H1 (cell line): ENCODE results near the gene CYP27C1. TPM values are rescaled to one million over a fixed set of nuclear protein-coding genes. Genes with fewer than 3 reads are reported as not detected.

Source experiments
- CBX5 ChIP-seq: fragments of 300-800, 300-1000 bp; sonication (generic); IDR thresholded peaks from 2 replicates; pipeline ENCODE4 v1.7.1; 2016; ENCODE audit warnings: antibody characterized with exemption, low read length, low read depth
- CHD2 ChIP-seq: IDR thresholded peaks from 2 replicates; pipeline ENCODE4 v1.6.1; 2012; ENCODE audit warnings: low read length, improper control_type of control experiment
- CHD7 ChIP-seq: fragments of 300-600 bp; sonication (generic); IDR thresholded peaks from 2 replicates; pipeline ENCODE4 v1.7.1; 2012; ENCODE audit warnings: low read length, moderate library complexity, mild to moderate bottlenecking, inconsistent platforms; ENCODE audit not compliant: insufficient replicate concordance
- EP300 ChIP-seq, 2 experiments: IDR thresholded peaks; 1 replicate in 1 of 2; 2 replicates in 1 of 2; pipeline ENCODE4 v1.6.1; 2011 to 2012; ENCODE audit warnings: low read depth in 2 of 2, low read length in 2 of 2, mild to moderate bottlenecking in 2 of 2, borderline replicate concordance in 1 of 2, inconsistent platforms in 1 of 2, moderate library complexity in 1 of 2
- GABPA ChIP-seq: IDR thresholded peaks from 2 replicates; pipeline ENCODE4 v1.6.1; 2011; ENCODE audit warnings: mild to moderate bottlenecking, low read length, moderate library complexity, borderline replicate concordance; ENCODE audit not compliant: insufficient read depth
- HDAC2 ChIP-seq, 2 experiments: fragments of 300-600 bp in 1 of 2; sonication (generic) in 1 of 2; IDR thresholded peaks; 2 replicates each; pipeline ENCODE4 v1.6.1; 2011 to 2012; ENCODE audit warnings: low read depth in 2 of 2, low read length in 2 of 2, mild to moderate bottlenecking in 2 of 2, moderate library complexity in 2 of 2, borderline replicate concordance in 1 of 2, inconsistent platforms in 1 of 2
- KDM5A ChIP-seq: fragments of 200-600 bp; IDR thresholded peaks from 2 replicates; pipeline ENCODE4 v1.7.1; 2012; ENCODE audit warnings: mild to moderate bottlenecking, low read length, inconsistent platforms, mixed read lengths
- MAX ChIP-seq: IDR thresholded peaks from 2 replicates; pipeline ENCODE4 v1.6.1; 2012; ENCODE audit warnings: inconsistent platforms
- POLR2AphosphoS5 ChIP-seq: IDR thresholded peaks from 2 replicates; pipeline ENCODE4 v1.6.1; 2011; ENCODE audit warnings: low read depth, low read length
- SIN3A ChIP-seq, 2 experiments: IDR thresholded peaks in 1 of 2; conservative IDR thresholded peaks in 1 of 2; 2 replicates each; pipeline ENCODE4 v1.6.1; 2011 to 2012; ENCODE audit warnings: low read length in 2 of 2, improper control_type of control experiment in 1 of 2, low read depth in 1 of 2, mild to moderate bottlenecking in 1 of 2
- YY1 ChIP-seq: IDR thresholded peaks from 2 replicates; pipeline ENCODE4 v1.6.1; 2011; ENCODE audit warnings: low read depth, mild to moderate bottlenecking, low read length
- polyA plus RNA-seq, 7 experiments: library from polyadenylated mRNA; depleted of rRNA in 3 of 7; stranded (reverse) in 5 of 7; unstranded in 2 of 7; fragments of >200 nt in 5 of 7; fragments of 200-250 nt in 2 of 7; gene quantifications; 1 replicate in 5 of 7; 2 replicates in 1 of 7; 4 replicates in 1 of 7; pipeline versions ENCODE4 v1.2.1 to v1.2.3, GENCODE V29; 2011 to 2013; ENCODE audit warnings: missing spikeins in 2 of 7, mixed read lengths in 2 of 7
- total RNA-seq: library from RNA; stranded (reverse); fragmentation: NEBNext Ultra II Directional; extraction: Animal tissue kit (Norgen Biotek cat#: 25700); gene quantifications from 2 replicates; pipeline ENCODE4 v1.2.1, GENCODE V29; 2021

The CYP27C1 gene
- total and polyA plus RNA-seq, 2 of the 8 experiments (the other 6 are each of a cell fraction or from before 2014, with no cell fraction given) = 1.3 to 3.2 TPM

DNA sequence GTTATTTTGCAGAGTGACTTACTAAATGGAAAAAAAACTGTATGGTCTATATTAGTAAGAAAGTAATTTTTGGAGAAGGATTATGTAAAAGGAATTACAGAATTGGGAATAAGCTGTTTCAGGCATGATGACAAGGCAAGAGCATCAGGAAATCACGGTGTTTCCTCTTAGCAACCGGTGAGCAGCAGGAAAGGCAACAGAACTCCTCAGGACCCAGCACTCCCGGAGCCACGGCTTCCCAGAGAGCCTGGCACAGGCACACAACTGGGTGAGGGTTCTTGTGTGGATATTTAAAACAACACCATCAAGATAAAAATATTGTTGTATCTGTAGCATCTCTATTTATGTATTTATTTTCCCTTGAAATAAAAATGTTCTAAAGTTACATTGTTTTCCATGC lies 34.4 kb downstream of the CYP27C1 start (continued):
- TF ChIP-seq CHD7 (no peak), CBX5 (no peak), POLR2AphosphoS5 (no peak), SIN3A (conservative IDR thresholded peaks at IDR 0.05 in 1 of 2, IDR thresholded peaks at IDR 0.05 in 1 of 2; ENCODE audit: low read depth in 1 of 2, low read length in 2 of 2) (no peak), GABPA (no peak), EP300 (IDR thresholded peaks at IDR 0.05; ENCODE audit: borderline replicate concordance in 1 of 2, low read depth in 2 of 2, low read length in 2 of 2) (no peak), KDM5A (no peak), HDAC2 (IDR thresholded peaks at IDR 0.05; ENCODE audit: borderline replicate concordance in 1 of 2, low read depth in 2 of 2, low read length in 2 of 2) (no peak), MAX (no peak), YY1 (no peak), CHD2 (no peak)
